Neural cell (in vitro differentiated cells): ENCODE data around the gene ASIC2.

ENCODE experiments used
- EP300 ChIP-seq: fragments of 450-650 bp; conservative IDR thresholded peaks from 2 replicates; pipeline ENCODE4 v1.6.1; 2014; ENCODE audit warnings: antibody characterized with exemption, mild to moderate bottlenecking, moderate library complexity; ENCODE audit not compliant: poor library complexity, severe bottlenecking
- EZH2 ChIP-seq: fragments of 200-600, 300-800 bp; shearing (Covaris generic), sonication (generic); IDR thresholded peaks from 2 replicates; pipeline ENCODE4 v1.6.1; 2014; ENCODE audit warnings: antibody characterized with exemption, low read length, borderline replicate concordance, mild to moderate bottlenecking; ENCODE audit not compliant: insufficient read depth, poor library complexity, severe bottlenecking
- POLR2AphosphoS5 ChIP-seq: IDR thresholded peaks from 2 replicates; pipeline ENCODE4 v1.6.1; 2012
- TAF1 ChIP-seq: IDR thresholded peaks from 2 replicates; pipeline ENCODE4 v1.6.1; 2012; ENCODE audit warnings: low read depth
- TF ChIP-seq, protein P1 (sequence below): fragments of 450-650 bp; IDR thresholded peaks from 2 replicates; pipeline ENCODE4 v1.5.1; 2014; ENCODE audit warnings: antibody characterized with exemption, mild to moderate bottlenecking, moderate library complexity; ENCODE audit not compliant: poor library complexity, severe bottlenecking
- TF ChIP-seq, protein P2 (sequence below): IDR thresholded peaks from 2 replicates; pipeline ENCODE4 v1.6.1; 2012; ENCODE audit warnings: borderline replicate concordance

DNA sequence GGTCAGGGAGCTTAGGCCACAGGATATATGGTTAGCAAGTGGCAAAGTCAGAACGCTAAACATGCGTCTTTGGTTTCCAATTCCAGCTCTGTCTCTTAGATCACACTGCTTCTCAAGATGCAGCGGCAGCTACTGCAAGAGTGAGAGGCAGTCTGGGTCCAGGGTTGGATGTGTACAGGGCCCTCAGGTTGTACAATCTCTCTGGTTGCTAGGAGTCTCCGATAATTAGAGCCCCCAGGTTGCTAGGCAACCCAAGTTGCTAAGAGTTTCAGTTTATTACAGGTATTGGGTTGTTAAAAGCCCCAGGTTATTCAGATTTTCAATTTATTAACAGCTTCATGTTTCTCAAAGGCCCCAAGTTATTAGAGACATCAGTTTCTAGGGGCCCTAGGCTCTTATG is 317.0 kb downstream of the ASIC2 start:
- TF ChIP-seq, protein P1, sequence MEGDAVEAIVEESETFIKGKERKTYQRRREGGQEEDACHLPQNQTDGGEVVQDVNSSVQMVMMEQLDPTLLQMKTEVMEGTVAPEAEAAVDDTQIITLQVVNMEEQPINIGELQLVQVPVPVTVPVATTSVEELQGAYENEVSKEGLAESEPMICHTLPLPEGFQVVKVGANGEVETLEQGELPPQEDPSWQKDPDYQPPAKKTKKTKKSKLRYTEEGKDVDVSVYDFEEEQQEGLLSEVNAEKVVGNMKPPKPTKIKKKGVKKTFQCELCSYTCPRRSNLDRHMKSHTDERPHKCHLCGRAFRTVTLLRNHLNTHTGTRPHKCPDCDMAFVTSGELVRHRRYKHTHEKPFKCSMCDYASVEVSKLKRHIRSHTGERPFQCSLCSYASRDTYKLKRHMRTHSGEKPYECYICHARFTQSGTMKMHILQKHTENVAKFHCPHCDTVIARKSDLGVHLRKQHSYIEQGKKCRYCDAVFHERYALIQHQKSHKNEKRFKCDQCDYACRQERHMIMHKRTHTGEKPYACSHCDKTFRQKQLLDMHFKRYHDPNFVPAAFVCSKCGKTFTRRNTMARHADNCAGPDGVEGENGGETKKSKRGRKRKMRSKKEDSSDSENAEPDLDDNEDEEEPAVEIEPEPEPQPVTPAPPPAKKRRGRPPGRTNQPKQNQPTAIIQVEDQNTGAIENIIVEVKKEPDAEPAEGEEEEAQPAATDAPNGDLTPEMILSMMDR: no peak
- TF ChIP-seq POLR2AphosphoS5 (no peak), EZH2 (no peak), EP300 (no peak), TAF1 (no peak)
- TF ChIP-seq, protein P2, sequence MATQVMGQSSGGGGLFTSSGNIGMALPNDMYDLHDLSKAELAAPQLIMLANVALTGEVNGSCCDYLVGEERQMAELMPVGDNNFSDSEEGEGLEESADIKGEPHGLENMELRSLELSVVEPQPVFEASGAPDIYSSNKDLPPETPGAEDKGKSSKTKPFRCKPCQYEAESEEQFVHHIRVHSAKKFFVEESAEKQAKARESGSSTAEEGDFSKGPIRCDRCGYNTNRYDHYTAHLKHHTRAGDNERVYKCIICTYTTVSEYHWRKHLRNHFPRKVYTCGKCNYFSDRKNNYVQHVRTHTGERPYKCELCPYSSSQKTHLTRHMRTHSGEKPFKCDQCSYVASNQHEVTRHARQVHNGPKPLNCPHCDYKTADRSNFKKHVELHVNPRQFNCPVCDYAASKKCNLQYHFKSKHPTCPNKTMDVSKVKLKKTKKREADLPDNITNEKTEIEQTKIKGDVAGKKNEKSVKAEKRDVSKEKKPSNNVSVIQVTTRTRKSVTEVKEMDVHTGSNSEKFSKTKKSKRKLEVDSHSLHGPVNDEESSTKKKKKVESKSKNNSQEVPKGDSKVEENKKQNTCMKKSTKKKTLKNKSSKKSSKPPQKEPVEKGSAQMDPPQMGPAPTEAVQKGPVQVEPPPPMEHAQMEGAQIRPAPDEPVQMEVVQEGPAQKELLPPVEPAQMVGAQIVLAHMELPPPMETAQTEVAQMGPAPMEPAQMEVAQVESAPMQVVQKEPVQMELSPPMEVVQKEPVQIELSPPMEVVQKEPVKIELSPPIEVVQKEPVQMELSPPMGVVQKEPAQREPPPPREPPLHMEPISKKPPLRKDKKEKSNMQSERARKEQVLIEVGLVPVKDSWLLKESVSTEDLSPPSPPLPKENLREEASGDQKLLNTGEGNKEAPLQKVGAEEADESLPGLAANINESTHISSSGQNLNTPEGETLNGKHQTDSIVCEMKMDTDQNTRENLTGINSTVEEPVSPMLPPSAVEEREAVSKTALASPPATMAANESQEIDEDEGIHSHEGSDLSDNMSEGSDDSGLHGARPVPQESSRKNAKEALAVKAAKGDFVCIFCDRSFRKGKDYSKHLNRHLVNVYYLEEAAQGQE: no peak
